HCT116 (cell line): ENCODE results near the gene B3GALNT2.

Experiments
- CEBPB ChIP-seq: IDR thresholded peaks from 2 replicates; pipeline ENCODE4 v1.6.1; 2012; ENCODE audit warnings: low read depth
- EZH2 ChIP-seq: fragments of 200-600 bp; sonication (generic); IDR thresholded peaks from 2 replicates; pipeline ENCODE4 v1.6.1; 2017; ENCODE audit warnings: antibody characterized with exemption, mixed run types
- EZH2phosphoT487 ChIP-seq: fragments of 200-600 bp; IDR thresholded peaks from 2 replicates; pipeline ENCODE4 v1.6.1; 2018; ENCODE audit warnings: antibody characterized with exemption, borderline replicate concordance
- POLR2A ChIP-seq: IDR thresholded peaks from 2 replicates; pipeline ENCODE4 v1.7.0; 2011; ENCODE audit warnings: borderline replicate concordance; ENCODE audit not compliant: insufficient read depth, insufficient read length; ENCODE audit errors: extremely low read depth
- POLR2AphosphoS5 ChIP-seq: IDR thresholded peaks from 2 replicates; pipeline ENCODE4 v1.6.1; 2011; ENCODE audit warnings: mild to moderate bottlenecking, low read depth, low read length, moderate library complexity
- RAD21 ChIP-seq: IDR thresholded peaks from 2 replicates; pipeline ENCODE4 v1.6.1; 2012; ENCODE audit warnings: low read depth, mild to moderate bottlenecking
- SP1 ChIP-seq: IDR thresholded peaks from 2 replicates; pipeline ENCODE4 v1.6.1; 2012; ENCODE audit warnings: low read depth
- SRF ChIP-seq: IDR thresholded peaks from 2 replicates; pipeline ENCODE4 v1.6.1; 2012; ENCODE audit warnings: low read depth
- ZNF274 ChIP-seq: fragments of 200-500 bp; sonication (Bioruptor generic); IDR thresholded peaks from 2 replicates; pipeline ENCODE4 v1.6.1; 2014; ENCODE audit warnings: mild to moderate bottlenecking, low read depth, low read length, inconsistent platforms
- TF ChIP-seq, protein P1 (sequence below), 3 experiments: fragments of 200-600 bp in 1 of 3; sonication (generic) in 1 of 3; IDR thresholded peaks in 2 of 3; conservative IDR thresholded peaks in 1 of 3; 2 replicates each; pipeline ENCODE4 v1.5.1; 2012 to 2017; ENCODE audit warnings: low read depth in 2 of 3, low read length in 2 of 3, antibody characterized with exemption in 1 of 3, borderline replicate concordance in 1 of 3, control low read depth in 1 of 3, mild to moderate bottlenecking in 1 of 3, mixed read lengths in 1 of 3, mixed run types in 1 of 3, moderate library complexity in 1 of 3; ENCODE audit not compliant: insufficient read depth in 1 of 3
- TF ChIP-seq, protein P2 (sequence below): IDR thresholded peaks from 2 replicates; pipeline ENCODE4 v1.6.1; 2011; ENCODE audit warnings: mild to moderate bottlenecking, low read length, moderate library complexity; ENCODE audit not compliant: insufficient replicate concordance; ENCODE audit errors: extremely low read depth

DNA sequence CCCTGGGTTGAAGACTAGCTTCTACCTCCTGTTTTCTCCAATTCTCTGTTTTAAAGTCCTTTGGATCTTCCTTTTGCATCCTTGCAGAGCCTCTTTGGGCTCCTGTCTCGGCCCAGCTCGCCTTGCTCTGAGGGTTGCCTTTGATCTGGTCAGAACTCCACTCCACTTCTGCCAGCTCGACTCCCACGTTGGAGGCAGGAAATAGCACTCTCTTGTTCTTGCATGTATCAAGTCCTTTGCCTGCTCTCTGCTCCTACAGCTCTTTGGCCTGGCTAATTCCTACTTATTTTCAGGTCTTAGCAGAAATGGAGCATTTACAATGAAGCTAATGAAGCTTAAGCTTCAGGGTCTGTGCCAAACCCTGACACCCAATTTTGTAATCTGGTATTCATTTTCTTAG lies 21.1 kb upstream of the B3GALNT2 start:
- TF ChIP-seq, protein P1, sequence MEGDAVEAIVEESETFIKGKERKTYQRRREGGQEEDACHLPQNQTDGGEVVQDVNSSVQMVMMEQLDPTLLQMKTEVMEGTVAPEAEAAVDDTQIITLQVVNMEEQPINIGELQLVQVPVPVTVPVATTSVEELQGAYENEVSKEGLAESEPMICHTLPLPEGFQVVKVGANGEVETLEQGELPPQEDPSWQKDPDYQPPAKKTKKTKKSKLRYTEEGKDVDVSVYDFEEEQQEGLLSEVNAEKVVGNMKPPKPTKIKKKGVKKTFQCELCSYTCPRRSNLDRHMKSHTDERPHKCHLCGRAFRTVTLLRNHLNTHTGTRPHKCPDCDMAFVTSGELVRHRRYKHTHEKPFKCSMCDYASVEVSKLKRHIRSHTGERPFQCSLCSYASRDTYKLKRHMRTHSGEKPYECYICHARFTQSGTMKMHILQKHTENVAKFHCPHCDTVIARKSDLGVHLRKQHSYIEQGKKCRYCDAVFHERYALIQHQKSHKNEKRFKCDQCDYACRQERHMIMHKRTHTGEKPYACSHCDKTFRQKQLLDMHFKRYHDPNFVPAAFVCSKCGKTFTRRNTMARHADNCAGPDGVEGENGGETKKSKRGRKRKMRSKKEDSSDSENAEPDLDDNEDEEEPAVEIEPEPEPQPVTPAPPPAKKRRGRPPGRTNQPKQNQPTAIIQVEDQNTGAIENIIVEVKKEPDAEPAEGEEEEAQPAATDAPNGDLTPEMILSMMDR (IDR thresholded peaks at IDR 0.05 in 2 of 3, conservative IDR thresholded peaks at IDR 0.05 in 1 of 3; ENCODE audit: borderline replicate concordance in 1 of 3, insufficient read depth in 1 of 3, low read depth in 2 of 3, low read length in 2 of 3) = no peak
- TF ChIP-seq, protein P2, sequence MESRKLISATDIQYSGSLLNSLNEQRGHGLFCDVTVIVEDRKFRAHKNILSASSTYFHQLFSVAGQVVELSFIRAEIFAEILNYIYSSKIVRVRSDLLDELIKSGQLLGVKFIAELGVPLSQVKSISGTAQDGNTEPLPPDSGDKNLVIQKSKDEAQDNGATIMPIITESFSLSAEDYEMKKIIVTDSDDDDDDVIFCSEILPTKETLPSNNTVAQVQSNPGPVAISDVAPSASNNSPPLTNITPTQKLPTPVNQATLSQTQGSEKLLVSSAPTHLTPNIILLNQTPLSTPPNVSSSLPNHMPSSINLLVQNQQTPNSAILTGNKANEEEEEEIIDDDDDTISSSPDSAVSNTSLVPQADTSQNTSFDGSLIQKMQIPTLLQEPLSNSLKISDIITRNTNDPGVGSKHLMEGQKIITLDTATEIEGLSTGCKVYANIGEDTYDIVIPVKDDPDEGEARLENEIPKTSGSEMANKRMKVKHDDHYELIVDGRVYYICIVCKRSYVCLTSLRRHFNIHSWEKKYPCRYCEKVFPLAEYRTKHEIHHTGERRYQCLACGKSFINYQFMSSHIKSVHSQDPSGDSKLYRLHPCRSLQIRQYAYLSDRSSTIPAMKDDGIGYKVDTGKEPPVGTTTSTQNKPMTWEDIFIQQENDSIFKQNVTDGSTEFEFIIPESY = no peak
- TF ChIP-seq RAD21 = no peak
- TF ChIP-seq POLR2AphosphoS5 = no peak
- TF ChIP-seq SP1 = no peak
- TF ChIP-seq ZNF274 = no peak
- TF ChIP-seq SRF = no peak
- no peak for TF ChIP-seq CEBPB
- no peak for TF ChIP-seq POLR2A
- no peak for TF ChIP-seq EZH2phosphoT487
- TF ChIP-seq EZH2 = no peak
